HG03521 (cell line): ENCODE data around the gene ZNF440.

Experiments
- ATAC-seq: cut with Tn5 transposase; IDR thresholded peaks from one replicate; pipeline ENCODE4 v1.9.1; 2021; ENCODE audit warnings: mild to moderate bottlenecking, moderate library complexity; ENCODE audit not compliant: unreplicated experiment

The ZNF440 gene

GRCh38 chr19:11881151-11881800 lies 67.2 kb downstream of the ZNF440 start:
- ATAC-seq = no peak

GRCh38 chr19:11882606-11883005 lies 68.5 kb downstream of the ZNF440 start:
- no peak for ATAC-seq
